Liver (tissue), 9 donors: ENCODE results near the gene MAP1A. TPM values are rescaled to one million over a fixed set of nuclear protein-coding genes. Genes with fewer than 3 reads are reported as not detected.

ENCODE experiments used
- DNase-seq: peaks from one replicate; pipeline ENCODE4 v3.0.0-alpha.2; 2017; ENCODE audit warnings: low spot score
- H3K27ac ChIP-seq, 2 donors: one replicate each; pipeline ENCODE4 v1.7.0; 2013; ENCODE audit warnings: inconsistent platforms in 2 of 2, low read length in 2 of 2, control low read depth in 1 of 2, low read depth in 1 of 2, mild to moderate bottlenecking in 1 of 2
- H3K27me3 ChIP-seq, 4 donors: one replicate each; pipeline versions ENCODE4 v1.6.1 to v1.7.0; 2013; ENCODE audit warnings: low read length in 3 of 4, inconsistent platforms in 1 of 4, mild to moderate bottlenecking in 1 of 4, moderate library complexity in 1 of 4; ENCODE audit not compliant: control insufficient read depth in 4 of 4, insufficient read depth in 4 of 4
- H3K36me3 ChIP-seq, 4 donors: one replicate each; pipeline versions ENCODE4 v1.6.1 to v1.7.0; 2013; ENCODE audit warnings: low read length in 3 of 4, mild to moderate bottlenecking in 3 of 4, low read depth in 1 of 4, moderate library complexity in 1 of 4; ENCODE audit not compliant: control insufficient read depth in 4 of 4, insufficient read depth in 3 of 4
- H3K4me1 ChIP-seq, 4 donors: one replicate each; pipeline versions ENCODE4 v1.6.1 to v1.7.0; 2013; ENCODE audit warnings: low read length in 3 of 4, mild to moderate bottlenecking in 3 of 4, moderate library complexity in 1 of 4; ENCODE audit not compliant: control insufficient read depth in 4 of 4, insufficient read depth in 4 of 4
- H3K4me3 ChIP-seq, 3 donors: one replicate each; pipeline versions ENCODE4 v1.6.1 to v1.7.0; 2013; ENCODE audit warnings: low read length in 3 of 3, control low read depth in 1 of 3, low read depth in 1 of 3, mild to moderate bottlenecking in 1 of 3
- H3K9ac ChIP-seq, 2 donors: one replicate each; pipeline ENCODE4 v1.7.0; 2013; ENCODE audit warnings: low read length in 2 of 2, mild to moderate bottlenecking in 2 of 2, moderate library complexity in 2 of 2, control low read depth in 1 of 2, low read depth in 1 of 2
- H3K9me3 ChIP-seq, 4 donors: one replicate each; pipeline versions ENCODE4 v1.6.1 to v1.7.0; 2013; ENCODE audit warnings: low read length in 3 of 4; ENCODE audit not compliant: control insufficient read depth in 4 of 4
- ATF3 ChIP-seq: IDR thresholded peaks from 2 replicates; pipeline ENCODE4 v1.6.1; 2016; ENCODE audit warnings: antibody characterized with exemption
- CTCF ChIP-seq: fragments of 150-350 bp; IDR thresholded peaks from 2 replicates; pipeline ENCODE4 v1.5.1; 2017; ENCODE audit warnings: improper control_type of control experiment, low read depth, low read length; ENCODE audit not compliant: missing input control
- EGR1 ChIP-seq, 2 donors: IDR thresholded peaks; 2 replicates each; pipeline ENCODE4 v1.6.1; 2016 to 2018; ENCODE audit warnings: antibody characterized with exemption in 2 of 2, low read depth in 2 of 2
- FOXA1 ChIP-seq: IDR thresholded peaks from 2 replicates; pipeline ENCODE4 v1.6.1; 2016; ENCODE audit warnings: antibody characterized with exemption
- FOXA2 ChIP-seq: IDR thresholded peaks from 2 replicates; pipeline ENCODE4 v1.6.1; 2016; ENCODE audit warnings: antibody characterized with exemption
- GABPA ChIP-seq, 2 donors: IDR thresholded peaks in 1 of 2; conservative IDR thresholded peaks in 1 of 2; 2 replicates each; pipeline ENCODE4 v1.6.1; 2016; ENCODE audit warnings: antibody characterized with exemption in 2 of 2, mild to moderate bottlenecking in 1 of 2, moderate library complexity in 1 of 2
- HNF4A ChIP-seq, 2 donors: conservative IDR thresholded peaks; 2 replicates each; pipeline ENCODE4 v1.6.1; 2016; ENCODE audit warnings: antibody characterized with exemption in 2 of 2, mild to moderate bottlenecking in 2 of 2
- HNF4G ChIP-seq: IDR thresholded peaks from 2 replicates; pipeline ENCODE4 v1.6.1; 2016; ENCODE audit warnings: antibody characterized with exemption
- JUND ChIP-seq, 2 donors: IDR thresholded peaks; 2 replicates each; pipeline ENCODE4 v1.6.1; 2016; ENCODE audit warnings: antibody characterized with exemption in 2 of 2
- MAX ChIP-seq: IDR thresholded peaks from 2 replicates; pipeline ENCODE4 v1.6.1; 2016; ENCODE audit warnings: antibody characterized with exemption
- NR2F2 ChIP-seq: IDR thresholded peaks from 2 replicates; pipeline ENCODE4 v1.6.1; 2016; ENCODE audit warnings: antibody characterized with exemption
- RAD21 ChIP-seq, 2 donors: IDR thresholded peaks; 2 replicates each; pipeline ENCODE4 v1.6.1; 2016; ENCODE audit warnings: antibody characterized with exemption in 2 of 2, mild to moderate bottlenecking in 2 of 2
- REST ChIP-seq: IDR thresholded peaks from 2 replicates; pipeline ENCODE4 v1.6.1; 2016; ENCODE audit warnings: antibody characterized with exemption, mild to moderate bottlenecking
- RXRA ChIP-seq, 2 donors: IDR thresholded peaks; 2 replicates each; pipeline ENCODE4 v1.6.1; 2017 to 2018; ENCODE audit warnings: antibody characterized with exemption in 2 of 2, mild to moderate bottlenecking in 1 of 2
- SP1 ChIP-seq: IDR thresholded peaks from 2 replicates; pipeline ENCODE4 v1.6.1; 2018; ENCODE audit warnings: antibody characterized with exemption, mild to moderate bottlenecking
- TAF1 ChIP-seq: conservative IDR thresholded peaks from 2 replicates; pipeline ENCODE4 v1.6.1; 2016; ENCODE audit warnings: antibody characterized with exemption, mild to moderate bottlenecking
- YY1 ChIP-seq: IDR thresholded peaks from 2 replicates; pipeline ENCODE4 v1.6.1; 2016; ENCODE audit warnings: antibody characterized with exemption, mild to moderate bottlenecking
- ZBTB33 ChIP-seq: IDR thresholded peaks from 2 replicates; pipeline ENCODE4 v1.6.1; 2016; ENCODE audit warnings: antibody characterized with exemption
- WGBS: extraction: QIAGEN DNeasy Blood & Tissue Kit; methylation state at CpG from one replicate; pipeline ENCODE4 v1.1.7; 2013; 5-methylcytosine and 5-hydroxymethylcytosine counted together
- polyA plus RNA-seq, 2 donors: library from polyadenylated mRNA; stranded (reverse) in 1 of 2; unstranded in 1 of 2; fragments of 200-250 nt in 1 of 2; fragments of >200 nt in 1 of 2; fragmentation: Nextera tagmentation in 1 of 2; extraction: Ambion mirVana in 1 of 2; gene quantifications; one replicate each; pipeline versions ENCODE4 v1.2.1 to v1.2.3, GENCODE V29; 2013 to 2015
- total RNA-seq, 2 donors: library from RNA; depleted of rRNA; stranded (reverse); fragments of >200 nt; gene quantifications; one replicate each; pipeline ENCODE4 v1.2.3, GENCODE V29; 2014
- donor health status: healthy.
- donor health status: healthy.
- donor health status: healthy.
- donor health status: healthy.
- donor health status: healthy.

Gene MAP1A
- total and polyA plus RNA-seq, 4 donors: 0.11 to 0.89 (median 0.28) TPM

GRCh38 chr15:43527802-43528541 is 10.6 kb downstream of the MAP1A start:
- Histone ChIP-seq H3K4me3 (no peak overlapping the region), H3K4me1 (no peaks in the 10 kb centered on the region), H3K27ac (no peak overlapping the region), H3K36me3 (no peaks in the 10 kb centered on the region), H3K27me3 (no peaks in the 10 kb centered on the region), H3K9ac (no peak overlapping the region), H3K9me3 (no peaks in the 10 kb centered on the region)
- no peak for TF ChIP-seq FOXA1
- no peak for TF ChIP-seq MAX
- no peak for TF ChIP-seq CTCF
- no peak for TF ChIP-seq EGR1 (IDR thresholded peaks at IDR 0.05; ENCODE audit: low read depth in 2 of 2)
- no peak for TF ChIP-seq JUND (IDR thresholded peaks at IDR 0.05)
- TF ChIP-seq YY1: no peak
- no peak for TF ChIP-seq TAF1
- no peak for TF ChIP-seq ATF3
- no peak for TF ChIP-seq GABPA (IDR thresholded peaks at IDR 0.05 in 1 of 2, conservative IDR thresholded peaks at IDR 0.05 in 1 of 2)
- TF ChIP-seq HNF4A (conservative IDR thresholded peaks at IDR 0.05): no peak
- TF ChIP-seq SP1: no peak
- no peak for TF ChIP-seq NR2F2
- TF ChIP-seq RXRA (IDR thresholded peaks at IDR 0.05): no peak
- no peak for TF ChIP-seq FOXA2
- 88% methylated on average over 12 of the region's 12 CpGs for WGBS
- no peak for DNase-seq

- Histone ChIP-seq H3K4me3 (no peak overlapping the region), H3K27me3 (no peaks in the 10 kb centered on the region), H3K36me3 (no peaks in the 10 kb centered on the region), H3K9me3 (no peaks in the 10 kb centered on the region), H3K9ac (no peak overlapping the region), H3K4me1 (no peaks in the 10 kb centered on the region), H3K27ac (no peak overlapping the region)
- TF ChIP-seq FOXA2: no peak
- no peak for TF ChIP-seq ATF3
- TF ChIP-seq ZBTB33: no peak
- no peak for TF ChIP-seq YY1
- TF ChIP-seq JUND (IDR thresholded peaks at IDR 0.05): no peak
- TF ChIP-seq HNF4A (conservative IDR thresholded peaks at IDR 0.05): no peak
- no peak for TF ChIP-seq REST
- no peak for TF ChIP-seq GABPA (IDR thresholded peaks at IDR 0.05 in 1 of 2, conservative IDR thresholded peaks at IDR 0.05 in 1 of 2)
- TF ChIP-seq MAX: no peak
- TF ChIP-seq HNF4G: no peak
- TF ChIP-seq SP1: no peak
- TF ChIP-seq EGR1 (IDR thresholded peaks at IDR 0.05; ENCODE audit: low read depth in 2 of 2): no peak
- TF ChIP-seq FOXA1: no peak
- no peak for TF ChIP-seq CTCF
- TF ChIP-seq NR2F2: no peak
- no peak for TF ChIP-seq TAF1
- no peak for TF ChIP-seq RAD21 (IDR thresholded peaks at IDR 0.05)
- TF ChIP-seq RXRA (IDR thresholded peaks at IDR 0.05): no peak
- no peak for DNase-seq
- 84% methylated on average over 11 of the region's 11 CpGs for WGBS
Observed at GRCh38 chr15:43528542-43529007, 11.2 kb downstream of the MAP1A start.
